ENCODE results near the gene NRG3. TPM values are rescaled to one million over a fixed set of nuclear protein-coding genes. Genes with fewer than 3 reads are reported as not detected.
A peak's percentile ranks its signal among the peaks of the same experiment; 100 is the strongest.

Gene NRG3
- total RNA-seq, 1 donor from 2014 or later = 8.2 TPM

DNA sequence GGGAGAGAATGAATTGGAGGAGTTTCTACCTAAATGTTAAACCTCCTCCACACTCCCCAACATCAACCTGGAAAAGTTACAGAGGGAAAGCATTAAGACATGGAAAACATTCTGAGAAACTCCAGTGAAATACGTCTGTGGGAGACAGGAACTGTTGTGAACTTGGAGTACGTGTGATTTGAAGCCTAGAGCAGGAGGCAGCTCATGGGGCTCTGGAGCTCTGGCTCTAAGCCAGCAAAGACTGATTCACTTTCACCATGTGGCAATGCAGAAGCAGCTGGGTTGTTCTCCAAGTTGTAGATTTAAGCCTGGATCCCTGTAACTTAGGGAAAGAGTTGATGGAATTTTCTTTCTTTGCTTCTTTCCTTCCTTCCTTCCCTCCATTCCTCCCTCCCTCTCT, 503.2 kb downstream of the NRG3 start:
- DNase-seq (ENCODE audit: low read depth in 2 of 2) = peak; percentile 74 to 78

DNA sequence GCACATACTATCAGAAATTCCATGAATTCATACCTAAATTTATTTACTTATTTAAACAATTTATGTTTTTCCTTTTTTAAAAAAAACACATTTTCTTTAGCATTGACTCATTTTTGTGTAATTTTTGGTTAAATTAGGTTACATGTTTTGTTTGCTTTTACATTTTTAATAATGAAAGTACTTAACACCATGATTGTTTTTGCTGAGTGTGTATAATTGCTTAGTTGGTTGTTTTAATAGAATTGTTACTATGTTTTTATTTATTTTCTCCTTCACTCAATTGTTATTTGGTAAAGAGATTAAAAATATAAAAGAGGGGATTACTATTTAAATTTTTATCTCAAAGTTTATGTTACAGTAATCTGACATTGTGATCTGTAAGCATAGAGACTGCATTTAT, 508.4 kb downstream of the NRG3 start:
- DNase-seq (ENCODE audit: low read depth in 2 of 2) = no peak

DNA sequence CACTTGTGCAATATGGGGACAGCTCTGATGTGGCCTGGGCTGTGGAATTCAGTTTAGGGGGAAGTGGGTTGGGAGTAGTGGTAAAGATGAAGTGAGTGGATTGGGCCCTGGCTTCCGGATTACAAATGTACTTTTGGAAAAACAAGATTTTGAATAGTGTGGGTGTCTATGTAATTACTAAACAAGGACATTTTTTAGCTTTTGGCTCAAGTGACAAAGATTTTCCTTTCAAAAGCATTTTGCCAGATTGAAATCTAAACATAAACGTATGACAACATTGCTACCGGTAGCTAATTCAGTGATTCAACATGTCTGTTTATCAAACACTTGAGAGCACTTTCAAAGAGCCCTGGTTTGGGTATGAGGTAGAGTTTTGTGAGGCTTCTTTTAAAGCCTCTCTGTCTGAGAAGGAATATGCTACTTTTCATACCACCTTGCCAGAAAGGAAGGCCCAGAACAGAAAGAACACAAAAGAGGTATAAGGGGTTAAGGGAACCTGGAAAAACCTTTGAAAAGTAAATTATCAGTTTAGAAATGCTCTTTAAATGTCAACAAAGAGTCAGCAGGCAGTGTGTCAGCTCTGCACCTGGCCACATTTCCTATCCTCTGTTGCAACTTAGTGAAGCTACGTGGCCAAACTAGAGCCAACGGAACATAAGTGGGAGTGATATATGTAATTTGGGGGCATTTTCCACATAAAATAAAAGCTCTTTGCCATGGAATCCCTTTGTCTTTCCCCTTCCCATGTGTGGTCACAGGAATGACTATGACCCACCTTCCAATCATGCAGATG, 516.1 kb downstream of the NRG3 start:
- DNase-seq (ENCODE audit: low read depth in 2 of 2) = peak; percentile 22 to 73

DNA sequence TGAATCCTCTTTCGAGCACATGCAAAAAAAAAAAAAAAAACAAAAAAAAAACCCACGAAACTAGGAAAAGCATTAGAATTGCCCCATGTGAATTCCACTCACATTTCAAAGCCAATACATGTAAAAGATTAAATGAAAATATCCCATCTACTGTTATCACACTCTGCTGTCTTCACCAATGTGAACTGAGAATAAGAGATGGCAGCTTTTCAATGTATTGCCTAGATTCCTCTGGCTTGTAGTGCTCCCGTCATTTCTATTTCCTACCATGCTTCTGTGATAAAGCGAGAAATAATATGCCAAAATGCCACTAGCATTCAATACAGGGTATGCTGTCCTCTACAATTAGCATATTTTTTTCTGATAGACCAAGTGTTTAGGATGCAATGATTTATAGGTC, 517.0 kb downstream of the NRG3 start:
- no peak for DNase-seq (ENCODE audit: low read depth in 2 of 2)

DNA sequence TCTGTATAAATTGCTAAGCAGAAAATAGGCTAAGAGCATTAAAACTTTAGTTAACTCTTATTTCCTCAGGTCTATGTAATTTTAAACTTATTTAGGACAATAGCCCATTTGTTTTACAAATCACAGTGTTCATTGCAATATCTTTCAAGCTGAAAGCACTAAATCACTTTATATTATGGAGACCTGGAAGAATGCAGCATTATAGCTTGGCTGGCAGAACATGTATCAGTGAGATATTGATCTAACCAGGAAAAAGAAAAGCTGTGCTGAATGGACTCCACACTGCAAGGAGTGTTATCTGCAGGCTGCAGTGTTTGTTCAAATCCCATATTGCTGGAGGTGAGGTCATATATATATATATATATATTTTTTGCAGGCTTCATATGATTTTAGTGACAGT, 517.5 kb downstream of the NRG3 start:
- DNase-seq (ENCODE audit: low read depth in 2 of 2) = no peak

DNA sequence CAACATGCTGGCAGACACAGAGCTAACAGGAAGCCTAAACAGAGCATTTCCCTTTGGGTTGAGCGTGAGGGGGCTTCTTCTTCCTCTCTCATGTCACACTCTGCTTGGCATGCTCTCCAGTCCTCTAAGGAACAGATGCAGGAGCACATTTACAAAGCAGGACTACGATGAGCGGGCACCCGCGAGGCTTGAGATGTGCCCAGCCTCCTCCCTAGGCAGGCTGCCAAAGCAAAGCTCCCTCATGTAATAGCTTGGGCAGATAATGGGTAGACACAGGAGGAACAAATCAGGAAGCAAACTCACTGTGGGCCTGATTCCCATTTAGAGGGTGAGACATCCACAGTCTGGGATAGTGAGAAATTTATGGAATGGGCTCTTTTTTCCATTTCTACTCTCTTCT, 519.1 kb downstream of the NRG3 start:
- DNase-seq (ENCODE audit: low read depth in 2 of 2) = peak in 1 of 2 donors; percentile 8

DNA sequence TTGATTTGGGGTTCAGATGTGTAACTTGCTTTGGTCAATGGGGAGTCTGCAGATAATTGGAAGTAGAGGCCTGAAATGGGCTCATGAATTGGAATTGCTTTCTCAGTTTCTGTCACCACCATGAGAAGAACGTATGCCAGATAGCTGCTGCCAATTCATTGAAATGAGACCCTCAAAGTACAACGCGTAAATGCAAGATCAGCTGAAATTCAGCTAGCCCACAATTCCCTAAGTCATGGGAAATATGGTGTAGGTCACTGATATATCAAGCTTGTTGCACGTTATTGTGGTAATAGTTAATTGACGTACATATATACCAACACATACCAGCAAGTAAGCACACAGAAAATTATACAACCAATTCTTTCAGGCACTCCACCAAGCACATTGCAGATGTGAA, 520.0 kb downstream of the NRG3 start:
- DNase-seq (ENCODE audit: low read depth in 2 of 2) = no peak

DNA sequence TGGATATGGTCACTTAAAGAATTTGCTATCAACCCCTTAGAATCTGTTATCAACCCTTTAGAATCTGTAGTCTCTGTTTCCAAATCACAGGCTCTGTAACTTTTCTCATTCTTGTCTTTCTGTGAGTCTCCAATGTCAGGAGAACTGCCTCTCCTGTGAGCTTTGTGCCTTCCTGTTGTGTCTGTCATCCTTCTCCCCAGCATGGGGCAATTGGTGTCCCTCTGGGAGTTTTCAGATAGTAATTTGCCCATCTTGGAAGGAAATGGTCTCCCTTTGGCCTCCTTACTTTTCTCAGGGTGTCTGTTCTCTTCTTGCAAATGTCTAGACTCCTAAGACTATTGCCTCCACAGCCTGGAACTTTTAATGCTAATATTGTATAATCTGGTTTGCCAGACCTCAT, 521.9 kb downstream of the NRG3 start:
- no peak for DNase-seq (ENCODE audit: low read depth in 2 of 2)

DNA sequence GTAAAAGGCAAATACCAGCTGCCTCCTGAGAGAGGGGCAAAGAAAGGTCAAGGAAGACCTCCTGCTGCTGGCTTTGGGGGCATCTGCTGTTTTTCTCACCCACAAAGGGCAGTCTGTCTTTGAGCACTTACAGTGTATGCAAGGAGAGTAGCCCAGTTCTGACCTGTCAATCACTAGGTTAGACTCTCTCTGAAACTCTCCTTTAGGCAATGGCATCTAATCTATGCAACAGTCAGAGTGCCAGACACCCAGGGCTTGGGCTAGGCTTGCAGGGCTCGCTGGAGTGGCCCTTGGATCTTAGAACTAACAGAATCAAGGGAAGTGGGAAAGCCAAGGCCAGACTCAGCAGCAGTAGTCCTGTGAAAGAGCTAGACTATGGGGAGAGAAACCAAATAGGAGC, 522.9 kb downstream of the NRG3 start:
- no peak for DNase-seq (ENCODE audit: low read depth in 2 of 2)

DNA sequence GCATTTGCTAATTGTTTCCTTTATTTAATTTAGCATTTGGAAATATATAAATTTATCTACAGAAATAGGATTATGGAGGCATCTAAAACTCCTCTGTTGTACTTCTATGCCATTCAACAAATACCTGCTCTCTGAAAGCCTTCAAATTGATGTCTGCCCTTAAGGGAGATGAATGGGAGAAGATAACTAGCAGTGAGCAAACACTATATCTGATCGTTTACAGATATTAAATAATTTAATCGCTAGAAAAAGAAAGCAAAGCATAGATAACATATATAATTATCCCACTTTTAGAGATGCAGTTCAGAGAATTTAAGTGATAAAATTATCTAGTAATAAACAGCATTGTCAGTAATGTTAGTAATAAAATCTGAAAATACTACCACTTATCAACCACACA, 524.9 kb downstream of the NRG3 start:
- DNase-seq (ENCODE audit: low read depth in 2 of 2) = no peak

DNA sequence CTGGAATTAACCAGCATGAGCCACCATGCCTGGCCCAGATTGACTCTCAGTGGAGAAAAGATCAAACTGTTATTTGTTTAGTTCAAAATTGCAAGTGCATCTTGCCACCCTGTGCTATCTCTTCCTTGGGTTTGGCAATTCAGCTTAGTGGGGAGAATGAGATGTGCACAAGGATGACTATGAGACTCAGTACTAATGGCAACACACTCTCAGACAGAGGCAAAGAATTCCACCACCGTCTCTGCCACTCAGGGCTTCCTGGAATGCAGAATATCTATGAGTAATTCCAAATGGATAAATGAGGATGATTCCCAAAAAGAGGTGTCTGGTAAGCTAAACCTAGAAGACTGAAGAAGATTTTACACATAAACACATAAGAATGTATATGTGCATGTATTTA, 525.8 kb downstream of the NRG3 start:
- DNase-seq (ENCODE audit: low read depth in 2 of 2) = no peak

DNA sequence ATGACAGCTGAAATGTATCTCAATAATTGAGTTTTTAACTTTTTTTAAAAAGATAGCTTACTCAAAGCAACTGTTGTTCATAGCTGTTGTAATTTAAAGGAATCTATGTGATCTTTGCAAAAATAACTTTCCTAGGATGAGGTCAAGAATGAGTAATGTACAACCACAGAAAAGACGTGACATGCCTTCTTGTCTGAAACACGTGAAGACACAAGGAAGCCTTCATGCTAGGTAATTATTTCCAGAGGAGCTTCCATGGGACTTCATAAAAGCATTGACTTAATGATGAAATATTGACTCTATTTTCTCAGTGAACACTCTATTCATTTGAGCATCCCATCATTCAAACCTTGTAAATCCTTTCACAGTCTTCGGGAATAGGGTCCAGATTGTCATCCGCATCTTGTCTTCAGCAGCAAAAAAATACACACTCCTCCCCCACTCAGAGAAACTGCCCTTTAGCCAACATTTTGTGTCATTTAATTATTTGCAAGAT, 528.0 kb downstream of the NRG3 start:
- DNase-seq (ENCODE audit: low read depth in 2 of 2) = no peak

DNA sequence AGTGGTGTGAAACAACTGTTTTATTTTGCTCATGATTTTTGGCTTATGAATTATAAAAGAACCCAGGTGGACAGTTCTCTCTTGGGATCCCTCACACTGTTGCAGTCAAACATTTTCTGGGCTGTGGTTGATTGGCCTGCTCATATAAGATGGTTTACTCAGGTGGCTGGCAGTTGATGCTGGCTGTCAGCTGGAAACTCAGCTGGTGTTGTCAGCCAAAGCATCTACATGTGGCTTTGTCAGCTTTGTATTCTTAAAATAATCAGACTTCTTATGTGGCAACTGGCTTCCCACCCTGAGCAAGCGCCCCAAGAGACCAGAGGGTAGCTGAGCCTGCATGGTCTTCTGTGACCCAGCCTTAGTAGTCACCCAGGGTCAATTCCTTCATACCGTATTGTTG, 534.7 kb downstream of the NRG3 start:
- DNase-seq (ENCODE audit: low read depth in 2 of 2) = no peak

DNA sequence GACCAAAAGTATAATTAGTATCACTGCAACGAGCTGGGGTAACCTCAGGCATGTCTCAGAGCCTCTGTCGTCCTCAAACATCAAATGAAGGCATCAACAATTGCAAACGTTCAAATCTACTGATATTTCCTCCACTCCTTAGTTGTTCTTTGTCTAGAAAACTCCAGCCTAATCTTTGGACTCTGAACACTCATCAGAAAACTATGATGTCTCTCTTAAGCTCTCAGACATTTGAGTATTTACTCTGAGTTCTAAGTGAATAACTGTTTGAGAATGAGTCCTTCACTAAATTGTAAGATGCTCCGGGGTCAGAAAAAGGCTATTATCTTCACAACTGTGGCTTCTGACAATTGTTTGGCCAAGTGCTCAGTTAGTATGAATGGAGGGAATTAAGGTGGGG, 536.4 kb downstream of the NRG3 start:
- no peak for DNase-seq (ENCODE audit: low read depth in 2 of 2)

DNA sequence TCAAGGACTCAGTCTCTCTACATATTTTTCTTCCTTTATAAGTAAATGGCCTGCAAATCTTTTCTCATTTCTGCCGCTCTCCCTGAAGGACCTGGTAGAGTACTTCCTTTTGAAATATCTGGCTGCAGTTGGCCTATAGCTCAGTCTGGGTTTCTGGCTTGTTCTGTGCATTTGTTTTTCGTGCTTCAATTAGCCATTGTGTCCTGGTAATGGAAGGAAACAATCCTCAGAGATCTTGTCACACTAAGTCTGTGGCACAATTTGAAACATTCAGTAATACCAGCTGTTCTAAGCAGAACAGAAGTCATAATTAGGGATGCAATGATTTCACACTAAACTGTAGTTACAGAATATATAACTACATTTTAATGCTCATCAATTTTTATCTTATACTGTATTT, 545.0 kb downstream of the NRG3 start:
- DNase-seq (ENCODE audit: low read depth in 2 of 2) = no peak

DNA sequence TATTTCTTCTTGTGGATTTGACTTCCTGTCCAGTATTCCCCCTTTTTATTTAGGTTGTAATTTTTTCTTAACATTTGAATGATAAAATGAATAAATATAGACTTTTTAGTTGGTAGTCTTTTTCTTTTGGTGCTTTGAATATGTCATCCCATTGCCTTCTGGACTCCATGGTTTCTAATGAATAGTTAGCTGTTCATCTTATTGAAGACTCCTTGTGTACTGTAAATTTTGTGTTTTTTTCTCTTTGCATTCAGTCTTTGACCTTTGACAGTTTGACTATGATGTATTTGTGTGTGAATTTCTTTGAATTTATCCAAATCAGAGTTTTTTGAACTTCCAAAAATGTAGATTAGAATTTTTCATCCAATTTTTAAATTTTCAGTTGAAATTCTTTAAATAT, 554.3 kb downstream of the NRG3 start:
- DNase-seq (ENCODE audit: low read depth in 2 of 2) = no peak

DNA sequence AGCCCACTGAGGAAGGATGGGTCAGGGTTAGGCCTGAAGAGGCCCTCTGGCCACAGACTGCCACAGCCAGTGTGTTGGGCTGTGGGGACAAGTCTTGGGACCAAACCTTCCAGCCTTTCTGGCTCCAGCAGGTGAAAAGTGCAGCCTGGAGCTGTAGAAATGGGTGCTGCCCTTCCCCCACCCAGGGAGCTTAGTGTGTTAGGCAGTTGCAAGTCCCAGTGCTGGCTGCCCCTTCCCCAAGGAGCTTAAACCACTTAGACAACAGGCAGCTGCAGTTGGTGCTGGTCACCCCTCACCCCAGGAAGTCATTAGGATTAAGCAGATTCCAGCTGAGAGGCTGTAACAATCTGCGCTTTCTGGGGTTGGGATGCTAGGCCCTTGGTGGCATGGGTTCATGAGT, 563.3 kb downstream of the NRG3 start:
- DNase-seq (ENCODE audit: low read depth in 2 of 2) = no peak

DNA sequence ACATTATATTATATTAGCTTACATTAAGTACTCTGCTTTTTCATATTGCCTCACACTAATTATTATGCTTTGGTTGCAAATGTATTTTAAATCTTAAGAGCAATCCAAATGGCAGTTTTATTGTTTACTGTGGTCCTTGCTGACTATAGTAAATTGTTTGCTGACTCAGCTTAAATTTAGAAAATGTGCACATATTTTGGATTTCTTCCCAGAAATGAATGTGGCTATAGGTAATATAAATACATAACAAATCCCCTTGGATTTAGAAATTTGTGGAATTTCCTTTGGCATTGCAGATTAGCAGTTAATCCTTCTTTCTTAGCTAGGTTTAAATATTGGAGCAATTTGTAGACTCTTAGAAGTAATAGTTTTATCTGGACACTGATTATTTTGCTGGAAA, 565.8 kb downstream of the NRG3 start:
- DNase-seq (ENCODE audit: low read depth in 2 of 2) = no peak

DNA sequence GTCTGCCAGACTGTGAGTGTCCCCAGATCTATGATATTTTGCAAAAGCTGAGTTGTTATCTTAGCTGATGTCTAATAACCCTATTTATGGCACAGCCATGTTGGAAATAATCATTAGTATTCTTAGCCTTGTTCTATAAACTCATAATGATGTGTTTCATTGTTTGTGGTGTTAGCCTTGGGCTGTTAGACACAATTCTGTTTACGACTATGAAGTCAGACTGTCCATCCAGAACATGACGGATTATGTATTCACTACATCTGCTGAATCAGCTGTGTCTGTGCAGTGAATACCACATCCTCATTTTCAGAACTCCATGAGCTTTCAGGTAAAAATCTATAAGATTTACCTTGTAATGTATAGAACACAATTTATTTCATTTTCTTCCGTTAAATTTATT, 577.1 kb downstream of the NRG3 start:
- DNase-seq (ENCODE audit: low read depth in 2 of 2) = no peak

DNA sequence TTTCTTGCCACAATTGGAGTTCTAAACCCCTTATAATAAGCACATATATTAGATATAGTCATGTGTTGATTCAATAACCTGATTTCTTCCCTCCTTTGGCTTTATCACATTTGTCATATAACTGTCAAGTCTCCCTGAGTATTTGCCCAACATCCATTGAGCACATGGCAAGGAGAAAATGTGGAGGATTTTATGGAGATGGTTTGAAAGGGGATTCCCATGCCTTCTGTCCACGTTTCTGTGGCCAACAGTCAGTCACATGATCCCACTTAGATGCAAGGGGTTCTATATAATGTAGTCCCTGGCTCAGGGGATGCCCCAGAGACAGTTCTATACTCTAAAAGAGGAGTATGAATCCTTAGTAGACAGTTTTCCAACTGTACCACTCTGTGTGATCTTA, 577.7 kb downstream of the NRG3 start:
- DNase-seq (ENCODE audit: low read depth in 2 of 2) = no peak

DNA sequence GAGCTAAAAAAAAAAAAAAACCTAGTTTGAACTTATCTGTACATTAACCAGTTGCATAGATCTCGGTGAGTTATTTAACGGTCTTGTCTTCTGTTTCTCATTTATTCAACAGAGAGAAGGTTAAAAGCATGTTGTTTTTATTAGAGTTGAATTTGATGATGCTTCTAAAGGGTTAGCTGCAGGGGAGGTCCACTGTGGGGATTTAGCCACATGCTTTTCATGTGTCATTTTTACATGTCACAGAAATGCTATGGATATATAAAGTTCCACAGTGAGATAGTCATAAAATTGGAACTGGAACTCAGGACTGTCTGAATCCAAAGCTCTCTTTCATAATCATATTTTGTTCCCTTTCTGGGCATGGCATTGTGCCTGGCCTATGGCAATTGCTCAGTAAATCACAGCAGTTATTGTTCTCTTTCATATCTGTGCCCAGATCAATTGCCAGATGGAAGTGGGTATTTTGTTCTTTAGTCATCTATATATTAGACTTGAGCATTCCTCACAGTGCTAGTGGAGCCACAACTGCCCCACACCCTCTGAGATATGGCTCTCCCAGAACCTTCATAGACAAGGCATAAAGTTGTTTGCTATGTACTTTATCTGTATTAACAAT, 578.8 kb downstream of the NRG3 start:
- DNase-seq (ENCODE audit: low read depth in 2 of 2) = no peak

DNA sequence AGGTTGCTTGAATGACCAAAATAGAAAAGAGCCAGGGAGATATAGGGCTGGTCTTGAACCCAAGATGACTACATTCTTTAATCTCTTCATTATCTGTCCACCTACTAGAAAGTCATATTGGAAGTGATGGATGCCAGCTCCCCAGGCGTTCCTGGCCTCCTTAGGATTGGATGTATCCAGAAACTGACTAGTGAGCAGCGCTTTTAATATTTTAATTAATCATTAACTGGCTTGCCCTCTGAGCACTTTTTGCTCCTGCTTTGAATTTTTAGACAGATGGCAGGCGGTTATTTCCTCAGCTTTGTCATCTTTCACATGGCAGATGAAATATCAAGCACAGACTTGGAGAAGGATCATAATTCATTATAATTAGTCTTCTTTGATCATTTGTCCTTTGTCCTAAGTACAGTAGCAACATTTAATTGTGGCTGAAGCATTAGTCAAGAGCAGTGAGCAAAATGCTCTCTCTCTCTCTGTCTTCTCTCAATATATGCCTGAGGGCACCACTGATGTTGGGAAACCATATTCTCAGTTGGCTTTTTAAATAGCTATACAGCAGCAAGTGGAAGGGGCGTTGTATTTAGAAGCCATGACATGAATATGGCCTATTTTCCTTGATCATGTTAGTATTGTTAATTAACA, 588.0 kb downstream of the NRG3 start:
- no peak for DNase-seq (ENCODE audit: low read depth in 2 of 2)

DNA sequence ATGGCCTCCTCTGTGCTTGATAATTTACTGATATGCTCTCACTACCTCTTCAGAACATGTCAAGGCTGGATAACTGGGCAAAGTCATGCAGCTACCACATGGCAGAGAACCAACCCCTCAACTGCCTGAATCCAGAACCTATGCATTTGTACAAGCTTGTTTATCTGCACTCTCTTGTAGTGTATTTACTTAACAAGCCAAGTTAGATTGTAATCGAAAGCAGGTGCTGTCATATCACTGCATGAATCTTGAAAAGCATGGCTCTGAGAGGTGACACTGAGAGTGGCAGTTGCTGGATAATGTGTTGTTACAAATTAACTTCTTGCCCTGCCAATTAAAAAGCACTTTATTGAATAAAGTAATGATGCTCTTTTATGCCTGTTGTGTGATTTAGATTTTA, 588.6 kb downstream of the NRG3 start:
- DNase-seq (ENCODE audit: low read depth in 2 of 2) = no peak

Measured in dermis microvascular lymphatic vessel endothelial cell (primary cell).